NCI-H2196 treated with DMSO at 0.1 percent for 48 hours (cell line): Measurements from ENCODE around the gene PRR18.

Experiments used
- DNase-seq: peaks from one replicate; lab custom pipeline; 2025; ENCODE audit not compliant: unreplicated experiment; lab: John Stamatoyannopoulos, UW

Gene PRR18

GRCh38 chr6:166306378-166307081 is 1.7 kb downstream of the PRR18 start:
- DNase-seq = no peak

GRCh38 chr6:166305562-166306117 is 2.6 kb downstream of the PRR18 start:
- no peak for DNase-seq

- DNase-seq = no peak
These were observed 4.1 kb downstream of the PRR18 start for GRCh38 chr6:166304106-166304505.

GRCh38 chr6:166301611-166302529 is 6.3 kb downstream of the PRR18 start:
- no peak for DNase-seq

- no peak for DNase-seq
These were observed 7.7 kb downstream of the PRR18 start for GRCh38 chr6:166300357-166300987.

- no peak for DNase-seq
These were observed 10.6 kb downstream of the PRR18 start for GRCh38 chr6:166297606-166298005.

- no peak for DNase-seq
These were observed 11.9 kb downstream of the PRR18 start for GRCh38 chr6:166296035-166296883.

GRCh38 chr6:166293731-166294584 is 14.2 kb downstream of the PRR18 start:
- DNase-seq = no peak

- DNase-seq = no peak
These were observed 18.8 kb downstream of the PRR18 start for GRCh38 chr6:166289207-166290060.

- DNase-seq = no peak
These were observed 21.3 kb downstream of the PRR18 start for GRCh38 chr6:166286839-166287271.

GRCh38 chr6:166285233-166285632 is 23.0 kb downstream of the PRR18 start:
- DNase-seq = no peak

- no peak for DNase-seq
These were observed 23.6 kb downstream of the PRR18 start for GRCh38 chr6:166284640-166285039.

- no peak for DNase-seq
These were observed 25.7 kb downstream of the PRR18 start for GRCh38 chr6:166282394-166283032.

GRCh38 chr6:166281104-166281503 is 27.1 kb downstream of the PRR18 start:
- DNase-seq = no peak

GRCh38 chr6:166279393-166279679 is 28.9 kb downstream of the PRR18 start:
- no peak for DNase-seq

- DNase-seq = no peak
These were observed 29.4 kb downstream of the PRR18 start for GRCh38 chr6:166278579-166279392.

GRCh38 chr6:166277892-166278578 is 30.2 kb downstream of the PRR18 start:
- no peak for DNase-seq
